ENCODE results near the gene ITIH2.
"Not testable (repeated sequence)": the region's sequence is repeated elsewhere in the genome, so short reads cannot be mapped to it uniquely, and the experiment has no call there.

The ITIH2 gene

GRCh38 chr10:7696545-7696944 is 6.6 kb upstream of the ITIH2 start:
- no peak for DNase-seq

- DNase-seq, result no peak
Observed at GRCh38 chr10:7697426-7697825, 5.7 kb upstream of the ITIH2 start.

- no peak for DNase-seq
Observed at GRCh38 chr10:7700577-7701125, 2.5 kb upstream of the ITIH2 start.

- no peak for DNase-seq
Observed at GRCh38 chr10:7701158-7701742, 1.9 kb upstream of the ITIH2 start.

GRCh38 chr10:7702288-7702812 is 766 bp upstream of the ITIH2 start:
- DNase-seq, result no peak

- DNase-seq, result no peak
Observed at GRCh38 chr10:7704071-7705016, 1.2 kb downstream of the ITIH2 start.

- DNase-seq, result no peak
Observed at GRCh38 chr10:7705341-7705740, 2.2 kb downstream of the ITIH2 start.

GRCh38 chr10:7706534-7707073 is 3.5 kb downstream of the ITIH2 start:
- DNase-seq, result no peak

- DNase-seq, result no peak
Observed at GRCh38 chr10:7707102-7707501, 4.0 kb downstream of the ITIH2 start.

GRCh38 chr10:7707858-7708622 is 4.9 kb downstream of the ITIH2 start:
- DNase-seq, result no peak

GRCh38 chr10:7708832-7709231 is 5.7 kb downstream of the ITIH2 start:
- no peak for DNase-seq

- DNase-seq, result no peak
Observed at GRCh38 chr10:7710446-7710845, 7.3 kb downstream of the ITIH2 start.

GRCh38 chr10:7711075-7711474 is 8.0 kb downstream of the ITIH2 start:
- DNase-seq, result not testable (repeated sequence)

GRCh38 chr10:7715515-7715914 is 12.4 kb downstream of the ITIH2 start:
- DNase-seq, result no peak

- DNase-seq, result no peak
Observed at GRCh38 chr10:7717767-7718166, 14.7 kb downstream of the ITIH2 start.

GRCh38 chr10:7718685-7719084 is 15.6 kb downstream of the ITIH2 start:
- DNase-seq, result peak in 1 of 3 experiments; percentile 8

GRCh38 chr10:7720478-7720877 is 17.4 kb downstream of the ITIH2 start:
- DNase-seq, result no peak

- DNase-seq, result no peak
Observed at GRCh38 chr10:7722927-7723529, 19.9 kb downstream of the ITIH2 start.

GRCh38 chr10:7734821-7735220 is 31.7 kb downstream of the ITIH2 start:
- no peak for DNase-seq

GRCh38 chr10:7738536-7739407 is 35.7 kb downstream of the ITIH2 start:
- peak in 1 of 3 experiments; percentile 13 for DNase-seq

GRCh38 chr10:7744307-7744706 is 41.2 kb downstream of the ITIH2 start:
- no peak for DNase-seq
